B cell (primary cell): ENCODE results near the gene AOPEP. TPM values are rescaled to one million over a fixed set of nuclear protein-coding genes. Genes with fewer than 3 reads are reported as not detected.

Experiments
- ATAC-seq: fragments of 200-7000 bp; cut with Tn5 transposase; one replicate; pipeline ENCODE4 v1.10.0; 2021; ENCODE audit warnings: low read depth, mild to moderate bottlenecking, moderate number of reproducible peaks, moderate library complexity
- CTCF ChIA-PET: fragments of 350-600 bp; sonication (Branson Sonifier 250); formaldehyde crosslinking; loops from one replicate; lab custom pipeline; 2021; ENCODE audit warnings: antibody characterized with exemption, inconsistent platforms; lab: Charles Lee
- POLR2A ChIA-PET: fragments of 350-600 bp; sonication (Branson Sonifier 250); formaldehyde crosslinking; loops from one replicate; lab custom pipeline; 2021; ENCODE audit warnings: antibody characterized with exemption; lab: Charles Lee
- DNase-seq: peaks from one replicate; pipeline ENCODE4 v3.0.0; 2013
- H2AFZ ChIP-seq: 2 replicates; pipeline ENCODE4 v1.6.1; 2012; ENCODE audit warnings: mild to moderate bottlenecking, low read depth, low read length; ENCODE audit not compliant: insufficient read depth, poor library complexity, severe bottlenecking
- H3K27ac ChIP-seq, 2 donors: 1 replicate in 1 of 2; 2 replicates in 1 of 2; pipeline ENCODE4 v1.5.1; 2012 to 2013; ENCODE audit warnings: low read length in 2 of 2, mild to moderate bottlenecking in 2 of 2, moderate library complexity in 1 of 2
- H3K27me3 ChIP-seq, 4 experiments: fragments of 200-600 bp in 1 of 4; sonication (generic) in 1 of 4; replicated peaks in 1 of 4; 1 replicate in 2 of 4; 2 replicates in 2 of 4; pipeline versions ENCODE4 v1.6.1 to v1.7.0; 2013 to 2016; ENCODE audit warnings: low read length in 3 of 4, mild to moderate bottlenecking in 2 of 4, mixed read lengths in 1 of 4, moderate library complexity in 1 of 4; ENCODE audit not compliant: insufficient read depth in 4 of 4, control insufficient read depth in 3 of 4; ENCODE audit errors: control extremely low read depth in 1 of 4
- H3K36me3 ChIP-seq, 2 experiments: replicated peaks in 1 of 2; 1 replicate in 1 of 2; 2 replicates in 1 of 2; pipeline versions ENCODE4 v1.6.1 to v1.7.1; 2013; ENCODE audit warnings: low read length in 1 of 2; ENCODE audit not compliant: insufficient read depth in 2 of 2, control insufficient read depth in 1 of 2; ENCODE audit errors: control extremely low read depth in 1 of 2, extremely low read depth in 1 of 2
- H3K4me1 ChIP-seq, 2 donors: fragments of 200-600 bp in 1 of 2; sonication (generic) in 1 of 2; 1 replicate in 1 of 2; 2 replicates in 1 of 2; pipeline versions ENCODE4 v1.5.1 to v1.6.1; 2013 to 2017; ENCODE audit warnings: low read length in 2 of 2; ENCODE audit not compliant: control insufficient read depth in 2 of 2, insufficient read depth in 2 of 2
- H3K4me2 ChIP-seq: replicated peaks from 2 replicates; pipeline ENCODE3; 2012; ENCODE audit warnings: mild to moderate bottlenecking, low read depth, low read length; ENCODE audit not compliant: poor library complexity, severe bottlenecking
- H3K4me3 ChIP-seq, 5 experiments: fragments of 200-600 bp in 1 of 5; sonication (generic) in 1 of 5; 1 replicate in 3 of 5; 2 replicates in 2 of 5; pipeline versions ENCODE4 v1.5.1 to v1.7.0; 2011 to 2016; ENCODE audit warnings: low read length in 4 of 5, mild to moderate bottlenecking in 4 of 5, low read depth in 2 of 5, control low read depth in 1 of 5, moderate library complexity in 1 of 5; ENCODE audit not compliant: insufficient read depth in 1 of 5; ENCODE audit errors: control extremely low read depth in 1 of 5, extremely low read depth in 1 of 5
- H3K79me2 ChIP-seq: fragments of 200-600 bp; sonication (generic); one replicate; pipeline ENCODE4 v1.6.0; 2016; ENCODE audit warnings: low read length; ENCODE audit not compliant: control insufficient read depth, insufficient read depth
- H3K9ac ChIP-seq: fragments of 200-600 bp; sonication (generic); 2 replicates; pipeline ENCODE4 v1.6.1; 2017; ENCODE audit warnings: mild to moderate bottlenecking, low read length, moderate library complexity
- H3K9me3 ChIP-seq, 3 donors: one replicate each; pipeline versions ENCODE4 v1.6.1 to v1.7.1; 2013; ENCODE audit warnings: low read length in 2 of 3; ENCODE audit not compliant: control insufficient read depth in 2 of 3, insufficient read depth in 1 of 3; ENCODE audit errors: control extremely low read depth in 1 of 3
- H4K20me1 ChIP-seq: 2 replicates; pipeline ENCODE4 v1.6.0; 2012; ENCODE audit warnings: mild to moderate bottlenecking, low read length; ENCODE audit not compliant: insufficient read depth, control insufficient read depth, poor library complexity, severe bottlenecking
- H3K27ac Mint-ChIP-seq: one replicate; pipeline ENCODE4 v1.8.0; 2021; ENCODE audit warnings: mixed read lengths
- H3K27me3 Mint-ChIP-seq: one replicate; pipeline ENCODE4 v1.8.0; 2021; ENCODE audit warnings: mixed read lengths
- H3K4me1 Mint-ChIP-seq: one replicate; pipeline ENCODE4 v1.8.0; 2021; ENCODE audit warnings: mixed read lengths
- H3K4me3 Mint-ChIP-seq: one replicate; pipeline ENCODE4 v1.8.0; 2021; ENCODE audit warnings: mixed read lengths
- H3K9me3 Mint-ChIP-seq: one replicate; pipeline ENCODE4 v1.8.0; 2022; ENCODE audit warnings: mixed read lengths; ENCODE audit not compliant: insufficient read depth
- EZH2 ChIP-seq: IDR thresholded peaks from 2 replicates; pipeline ENCODE4 v1.6.1; 2012; ENCODE audit warnings: borderline replicate concordance, low read depth, mild to moderate bottlenecking, moderate library complexity, low read length; ENCODE audit not compliant: insufficient read depth, poor library complexity, severe bottlenecking
- WGBS: methylation state at CpG from one replicate; pipeline ENCODE4 v1.1.5; 2013; ENCODE audit warnings: missing lambda C conversion rate; ENCODE audit not compliant: insufficient coverage; 5-methylcytosine and 5-hydroxymethylcytosine counted together
- intact Hi-C: fragments of 100-400 bp; cut with micrococcal nuclease; formaldehyde crosslinking; loops from one replicate; pipeline ENCODE4 v1.10.0; 2022
- polyA plus RNA-seq: library from polyadenylated mRNA; depleted of rRNA; stranded (reverse); fragments of >200 nt; gene quantifications from 2 replicates; pipeline ENCODE4 v1.2.3, GENCODE V29; 2012
- total RNA-seq, 2 donors: library from RNA; stranded (reverse); fragments of 120-200 nt in 1 of 2; gene quantifications; 1 replicate in 1 of 2; 2 replicates in 1 of 2; pipeline versions ENCODE4 v1.2.3 to v1.2.4, GENCODE V29; 2013 to 2022
- TF ChIP-seq, protein P1 (sequence below): fragments of 200-600 bp; IDR thresholded peaks from one replicate; pipeline ENCODE4 v1.8.0; 2022; ENCODE audit warnings: antibody characterized with exemption, mild to moderate bottlenecking

Gene AOPEP
- total and polyA plus RNA-seq, 2 donors (not counting 1 experiment from before 2014, with no cell fraction given): 5.1 to 35.8 TPM

DNA sequence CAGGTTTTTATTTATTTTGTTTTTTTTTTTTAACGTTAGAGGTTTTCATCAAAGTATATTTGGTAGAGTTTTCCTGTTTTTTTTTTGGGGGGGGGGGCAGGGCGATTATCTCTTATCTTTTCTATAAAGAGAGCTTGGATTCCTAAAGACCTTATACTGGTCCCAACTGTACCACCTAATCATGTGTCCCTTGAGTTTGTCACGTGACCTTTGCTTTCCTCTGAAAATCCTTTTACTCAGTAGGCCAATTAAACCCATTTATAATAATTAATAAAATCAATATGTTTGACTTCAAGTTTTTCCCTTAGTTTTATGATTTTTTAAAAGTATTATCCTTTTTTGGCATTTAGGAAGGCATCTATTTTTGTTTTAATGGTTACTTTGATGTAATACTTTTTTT lies 286.4 kb downstream of the AOPEP start:
- TF ChIP-seq, protein P1, sequence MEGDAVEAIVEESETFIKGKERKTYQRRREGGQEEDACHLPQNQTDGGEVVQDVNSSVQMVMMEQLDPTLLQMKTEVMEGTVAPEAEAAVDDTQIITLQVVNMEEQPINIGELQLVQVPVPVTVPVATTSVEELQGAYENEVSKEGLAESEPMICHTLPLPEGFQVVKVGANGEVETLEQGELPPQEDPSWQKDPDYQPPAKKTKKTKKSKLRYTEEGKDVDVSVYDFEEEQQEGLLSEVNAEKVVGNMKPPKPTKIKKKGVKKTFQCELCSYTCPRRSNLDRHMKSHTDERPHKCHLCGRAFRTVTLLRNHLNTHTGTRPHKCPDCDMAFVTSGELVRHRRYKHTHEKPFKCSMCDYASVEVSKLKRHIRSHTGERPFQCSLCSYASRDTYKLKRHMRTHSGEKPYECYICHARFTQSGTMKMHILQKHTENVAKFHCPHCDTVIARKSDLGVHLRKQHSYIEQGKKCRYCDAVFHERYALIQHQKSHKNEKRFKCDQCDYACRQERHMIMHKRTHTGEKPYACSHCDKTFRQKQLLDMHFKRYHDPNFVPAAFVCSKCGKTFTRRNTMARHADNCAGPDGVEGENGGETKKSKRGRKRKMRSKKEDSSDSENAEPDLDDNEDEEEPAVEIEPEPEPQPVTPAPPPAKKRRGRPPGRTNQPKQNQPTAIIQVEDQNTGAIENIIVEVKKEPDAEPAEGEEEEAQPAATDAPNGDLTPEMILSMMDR: no peak
- TF ChIP-seq EZH2: no peak
- intact Hi-C loops: no loop called here
- Mint-ChIP-seq H3K4me1 (no peaks in the 10 kb centered on the region), H3K27me3 (no peaks in the 10 kb centered on the region), H3K9me3 (no peaks in the 10 kb centered on the region), H3K4me3 (no peak overlapping the region), H3K27ac (no peak overlapping the region)
- ChIA-PET POLR2A (no interaction called here), CTCF (no interaction called here)
- Histone ChIP-seq H3K27ac (no peak overlapping the region), H3K79me2 (no peaks in the 10 kb centered on the region), H3K9ac (no peak overlapping the region), H3K27me3 (no peaks in the 10 kb centered on the region), H3K4me3 (no peak overlapping the region), H2AFZ (no peak overlapping the region), H3K9me3 (no peaks in the 10 kb centered on the region), H4K20me1 (no peaks in the 10 kb centered on the region), H3K4me1 (no peaks in the 10 kb centered on the region), H3K4me2 (no peak overlapping the region), H3K36me3 (no peaks in the 10 kb centered on the region)
- ATAC-seq (no peak), DNase-seq (no peak)
- no CpG with 5 or more reads among the region's 3 CpGs for WGBS

DNA sequence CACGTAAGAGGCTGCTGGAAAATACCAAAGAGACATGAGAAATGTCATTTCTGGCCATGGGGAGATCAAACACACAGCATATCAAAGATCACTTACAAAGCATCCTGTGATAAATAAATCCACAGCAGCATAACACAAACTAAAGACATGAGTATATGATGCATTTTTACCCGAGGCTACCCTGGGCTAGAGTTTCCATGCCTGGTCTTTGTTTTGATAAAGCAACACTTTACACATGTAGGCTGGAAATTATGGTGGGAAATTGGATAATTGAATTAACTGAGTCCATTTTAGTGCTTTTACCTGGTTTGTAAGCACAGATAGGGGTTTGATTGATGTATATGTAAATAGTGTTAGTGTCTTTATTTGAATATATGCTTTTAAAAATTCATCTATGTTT lies 288.4 kb downstream of the AOPEP start:
- Mint-ChIP-seq H3K4me3 (no peak overlapping the region), H3K9me3 (no peaks in the 10 kb centered on the region), H3K27ac (no peak overlapping the region), H3K4me1 (no peaks in the 10 kb centered on the region), H3K27me3 (no peaks in the 10 kb centered on the region)
- no peak for DNase-seq
- no peaks in the 10 kb centered on the region for H3K36me3 ChIP-seq
- no peaks in the 10 kb centered on the region for H3K4me1 ChIP-seq
- ChIA-PET CTCF (no interaction called here), POLR2A (no interaction called here)
- no peaks in the 10 kb centered on the region for H3K27me3 ChIP-seq
- 67% methylated on average over 1 of the region's 2 CpGs for WGBS
- H3K4me2 ChIP-seq: no peak overlapping the region
- no peaks in the 10 kb centered on the region for H3K9me3 ChIP-seq
- ATAC-seq: no peak
- no peak overlapping the region for H3K4me3 ChIP-seq
- H4K20me1 ChIP-seq: no peaks in the 10 kb centered on the region
- intact Hi-C loops: no loop called here
- no peak overlapping the region for H2AFZ ChIP-seq
- no peak overlapping the region for H3K9ac ChIP-seq
- TF ChIP-seq EZH2: no peak
- TF ChIP-seq, protein P1: no peak
- H3K79me2 ChIP-seq: no peaks in the 10 kb centered on the region
- H3K27ac ChIP-seq: no peak overlapping the region
